ENCODE data around the gene UMODL1. TPM values are rescaled to one million over a fixed set of nuclear protein-coding genes. Genes with fewer than 3 reads are reported as not detected.

UMODL1 gene
- total RNA-seq, 2 experiments from 2014 or later: 0.10 to 0.21 TPM

DNA sequence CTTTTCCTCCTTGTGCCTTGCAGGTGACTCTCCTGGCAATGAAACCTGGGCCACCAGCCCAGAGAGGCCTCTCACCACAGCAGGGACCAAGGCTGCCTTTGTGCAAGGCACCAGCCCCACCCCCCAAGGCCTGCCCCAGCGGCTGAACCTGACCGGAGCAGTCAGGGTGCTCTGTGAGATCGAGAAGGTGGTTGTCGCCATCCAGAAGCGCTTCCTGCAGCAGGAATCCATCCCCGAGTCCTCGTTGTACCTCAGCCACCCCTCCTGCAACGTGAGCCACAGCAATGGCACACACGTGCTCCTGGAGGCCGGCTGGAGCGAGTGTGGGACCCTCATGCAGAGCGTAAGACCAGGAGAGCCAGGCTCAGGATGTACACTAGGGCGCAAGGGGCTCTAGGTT, 51.7 kb downstream of the UMODL1 start:
- H3K9me3 Mint-ChIP-seq: no peaks in the 10 kb centered on the region
- H3K36me3 Mint-ChIP-seq (ENCODE audit: low read depth): no peaks in the 10 kb centered on the region
- peaks cover 43% of the 10 kb centered on the region for H3K27me3 Mint-ChIP-seq
- no peak overlapping the region for H3K4me3 Mint-ChIP-seq
- ChIA-PET POLR2A (no interaction called here), CTCF (no interaction called here)
- H3K27ac Mint-ChIP-seq: no peak overlapping the region
- peaks cover 46% of the 10 kb centered on the region for H3K4me1 Mint-ChIP-seq
- DNase-seq: no peak

DNA sequence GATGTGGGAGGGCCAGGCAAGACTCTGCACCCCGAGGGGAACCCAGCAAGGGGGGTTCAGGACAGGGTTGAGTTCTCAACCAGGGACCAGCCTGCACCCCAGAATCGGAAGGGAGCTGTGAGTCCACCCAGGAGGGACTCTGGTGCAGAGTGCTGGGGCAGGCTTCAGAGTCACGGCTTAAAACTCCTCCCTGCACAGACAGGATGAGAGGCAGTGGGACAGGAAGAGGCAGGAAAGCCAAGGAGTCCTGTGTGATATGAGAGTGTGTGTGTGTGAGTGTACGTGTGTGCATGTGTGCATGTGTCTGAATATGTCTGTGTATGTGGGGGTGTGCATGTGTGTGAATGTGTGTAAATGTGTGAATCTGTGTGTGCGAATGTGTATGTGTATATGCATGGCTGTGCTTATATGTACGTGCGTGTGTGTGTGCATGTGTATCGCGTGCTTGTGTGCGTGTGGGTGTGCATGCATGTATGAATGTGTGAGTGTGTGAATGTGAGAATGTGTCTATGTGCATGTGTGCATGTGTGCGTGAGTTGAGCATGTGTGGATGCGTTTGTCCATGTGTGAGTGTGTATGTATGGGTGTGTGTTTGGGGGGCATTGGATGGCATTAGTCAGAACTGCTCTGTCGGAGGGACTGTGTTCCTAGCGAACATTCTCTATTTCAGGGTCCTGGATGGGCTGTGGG, 52.2 kb downstream of the UMODL1 start:
- no peak overlapping the region for H3K27ac Mint-ChIP-seq
- ChIA-PET CTCF (no interaction called here), POLR2A (no interaction called here)
- no peak for DNase-seq
- H3K9me3 Mint-ChIP-seq: no peaks in the 10 kb centered on the region
- no peak overlapping the region for H3K4me3 Mint-ChIP-seq
- peaks cover 40% of the 10 kb centered on the region for H3K4me1 Mint-ChIP-seq
- H3K36me3 Mint-ChIP-seq (ENCODE audit: low read depth): no peaks in the 10 kb centered on the region
- H3K27me3 Mint-ChIP-seq: peaks cover 38% of the 10 kb centered on the region

DNA sequence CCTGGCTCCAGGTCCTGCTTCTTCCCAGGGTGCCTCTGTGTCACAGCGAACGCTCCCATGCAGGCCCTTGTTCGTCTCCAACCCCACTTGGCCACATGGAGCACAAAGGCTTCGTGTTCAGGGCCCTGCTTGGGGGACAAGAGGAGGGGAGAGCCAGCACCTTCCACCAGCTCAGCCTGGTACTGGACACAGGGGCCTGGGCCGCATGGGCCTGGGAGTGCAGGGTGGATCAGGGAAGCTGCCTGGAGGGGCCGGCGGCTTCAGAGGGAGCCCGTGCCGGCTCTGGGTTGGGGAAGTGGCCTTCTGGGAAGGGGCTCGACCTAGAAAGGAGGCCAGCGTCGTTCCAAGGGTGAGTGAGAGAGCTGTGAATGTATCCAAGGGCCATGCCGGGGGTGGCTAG, 53.0 kb downstream of the UMODL1 start:
- peaks cover 37% of the 10 kb centered on the region for H3K4me1 Mint-ChIP-seq
- DNase-seq: no peak
- H3K36me3 Mint-ChIP-seq (ENCODE audit: low read depth): no peaks in the 10 kb centered on the region
- no peak overlapping the region for H3K27ac Mint-ChIP-seq
- H3K27me3 Mint-ChIP-seq: peaks cover 34% of the 10 kb centered on the region
- CTCF ChIA-PET: no interaction called here
- POLR2A ChIA-PET: no interaction called here
- H3K9me3 Mint-ChIP-seq: no peaks in the 10 kb centered on the region
- H3K4me3 Mint-ChIP-seq: no peak overlapping the region

DNA sequence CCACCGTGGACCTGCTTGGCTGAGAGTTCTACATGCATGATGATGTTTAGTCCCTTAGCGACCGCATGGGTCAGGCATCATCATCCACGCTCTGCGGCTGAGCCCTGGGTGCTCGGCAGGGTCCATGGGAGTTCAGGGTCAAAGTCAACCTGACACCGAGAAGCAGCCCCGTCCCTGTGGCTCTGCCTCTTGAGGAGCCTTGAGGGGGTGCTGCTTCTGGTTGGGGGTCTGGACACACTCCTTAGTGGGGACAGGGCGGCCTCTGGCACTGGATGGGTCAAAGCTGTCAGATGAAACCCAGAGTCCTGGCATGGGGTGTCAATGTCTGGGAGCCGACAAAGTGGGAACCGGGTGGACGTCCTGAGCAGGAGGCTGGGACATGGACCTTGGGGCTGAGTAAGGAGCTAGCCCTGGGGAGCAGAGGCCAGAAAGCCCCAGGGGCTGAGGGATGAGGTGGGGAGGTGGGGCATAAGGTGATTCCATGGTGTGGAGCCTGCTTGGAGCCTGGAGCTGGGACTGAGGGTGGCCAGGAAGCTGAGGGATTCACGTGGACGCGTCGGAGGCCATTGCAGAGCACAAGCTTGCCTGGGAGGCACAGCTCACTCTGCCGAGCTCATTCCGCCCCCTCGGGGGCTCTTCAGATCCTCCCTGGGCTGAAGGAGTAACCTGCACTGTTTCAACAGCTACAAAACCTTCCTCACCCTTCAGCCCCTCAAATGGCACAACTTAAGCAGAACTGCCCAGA, 53.9 kb downstream of the UMODL1 start:
- Mint-ChIP-seq H3K9me3 (no peaks in the 10 kb centered on the region), H3K27ac (no peak overlapping the region), H3K4me3 (no peak overlapping the region), H3K27me3 (peaks cover 26% of the 10 kb centered on the region), H3K36me3 (ENCODE audit: low read depth) (no peaks in the 10 kb centered on the region), H3K4me1 (peaks cover 39% of the 10 kb centered on the region)
- CTCF ChIA-PET: interaction anchor here (0.8 to 1.2 kb wide), 2 partner anchors 66 to 308 kb away, joined by 3 read pairs; no protein-coding TSS in a partner anchor
- POLR2A ChIA-PET: no interaction called here
- no peak for DNase-seq

DNA sequence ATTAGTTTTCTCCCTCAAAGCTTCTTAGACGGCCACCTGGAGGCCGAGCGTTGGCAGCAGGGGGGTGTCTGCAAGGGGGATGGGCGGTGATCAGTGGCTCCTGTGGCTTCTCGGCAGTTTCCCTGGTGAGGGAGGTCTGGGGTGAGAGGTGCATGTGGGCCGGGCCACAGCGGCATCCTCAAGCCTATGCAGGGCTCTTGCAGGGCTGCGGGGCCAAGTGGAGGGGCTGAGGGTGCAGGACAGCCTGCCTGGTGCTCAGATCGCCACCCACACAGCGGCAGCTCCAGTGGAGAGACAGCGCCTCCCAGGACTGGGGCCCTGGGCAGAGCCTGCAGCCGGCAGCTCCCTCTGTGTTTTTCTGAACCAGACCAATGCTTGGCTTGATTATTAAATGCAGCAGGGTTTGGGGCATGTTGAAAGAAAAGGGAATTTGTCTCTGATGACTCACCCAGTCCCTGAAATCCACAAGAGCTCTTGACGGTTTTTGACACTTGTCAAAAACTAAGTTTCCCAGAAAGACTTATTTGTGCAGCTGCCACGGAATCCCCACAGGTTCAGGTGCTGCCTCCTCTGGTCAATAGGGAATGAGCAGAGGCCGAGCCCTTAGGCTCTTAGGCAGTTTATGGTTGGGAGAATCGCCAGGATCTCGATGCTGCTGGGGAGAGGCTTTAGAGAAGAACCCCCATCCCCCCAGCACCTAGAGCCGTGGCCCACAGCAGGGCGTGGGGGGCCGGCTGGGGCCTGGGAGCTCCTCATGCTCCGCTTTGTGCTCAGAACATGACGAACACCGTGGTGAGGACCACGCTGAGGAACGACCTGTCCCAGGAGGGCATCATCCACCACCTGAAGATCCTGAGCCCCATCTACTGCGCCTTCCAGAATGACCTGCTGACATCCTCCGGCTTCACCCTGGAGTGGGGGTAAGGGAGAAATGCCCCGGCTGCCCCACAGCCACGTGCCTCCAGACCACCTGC, 54.7 kb downstream of the UMODL1 start:
- H3K27ac Mint-ChIP-seq: no peak overlapping the region
- no peaks in the 10 kb centered on the region for H3K36me3 Mint-ChIP-seq (ENCODE audit: low read depth)
- POLR2A ChIA-PET: no interaction called here
- no peaks in the 10 kb centered on the region for H3K9me3 Mint-ChIP-seq
- H3K27me3 Mint-ChIP-seq: peaks cover 18% of the 10 kb centered on the region
- DNase-seq: no peak
- no peak overlapping the region for H3K4me3 Mint-ChIP-seq
- H3K4me1 Mint-ChIP-seq: peaks cover 35% of the 10 kb centered on the region
- CTCF ChIA-PET: interaction anchor here (0.8 to 1.5 kb wide), 3 partner anchors 9 to 309 kb away, joined by 3 to 4 read pairs (median 3); no protein-coding TSS in a partner anchor

DNA sequence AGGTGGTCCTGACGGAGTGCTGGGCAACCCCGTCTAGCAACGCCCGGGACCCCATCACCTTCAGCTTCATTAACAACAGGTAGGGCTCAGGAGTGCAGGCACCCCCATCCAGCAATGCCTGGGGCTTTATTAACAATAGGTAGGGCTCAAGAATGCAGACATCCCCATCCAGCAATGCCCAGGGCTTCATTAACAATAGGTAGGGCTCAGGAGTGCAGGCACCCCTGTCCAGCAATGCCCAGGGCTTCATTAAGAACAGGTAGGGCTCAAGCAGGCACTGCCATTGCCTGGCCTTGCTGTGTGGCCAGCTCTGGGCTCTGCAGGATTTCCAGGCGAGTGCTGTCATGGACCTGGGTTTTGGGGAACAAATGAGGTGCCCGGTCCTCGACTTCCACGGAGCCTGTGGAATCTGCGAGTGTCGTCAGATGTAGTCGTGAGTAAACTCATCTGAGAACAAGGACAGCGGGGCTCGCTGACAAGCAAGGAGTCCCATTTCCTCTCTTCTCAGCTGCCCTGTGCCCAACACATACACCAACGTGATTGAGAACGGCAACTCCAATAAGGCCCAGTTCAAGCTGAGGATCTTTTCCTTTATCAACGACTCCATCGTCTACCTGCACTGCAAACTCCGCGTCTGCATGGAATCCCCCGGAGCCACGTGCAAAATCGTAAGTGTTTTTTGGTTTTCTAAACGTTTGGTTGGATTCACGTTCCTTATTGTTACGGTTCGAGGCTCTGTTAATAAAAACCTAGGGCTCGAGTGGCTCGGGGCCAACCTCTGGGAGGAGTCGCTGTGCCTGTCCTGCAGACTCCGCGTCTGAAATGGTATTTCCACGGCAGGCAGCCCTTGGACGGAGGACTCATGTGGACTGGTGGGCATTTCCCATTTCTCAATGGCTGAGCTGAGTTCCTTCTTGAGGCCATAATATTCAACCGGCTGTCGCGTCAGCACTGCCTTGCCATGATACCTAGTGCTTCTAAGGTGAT, 56.3 kb downstream of the UMODL1 start:
- Mint-ChIP-seq H3K27ac (no peak overlapping the region), H3K27me3 (peaks cover 12% of the 10 kb centered on the region), H3K4me1 (peaks cover 25% of the 10 kb centered on the region), H3K36me3 (ENCODE audit: low read depth) (no peaks in the 10 kb centered on the region), H3K9me3 (no peaks in the 10 kb centered on the region), H3K4me3 (no peak overlapping the region)
- CTCF ChIA-PET: interaction anchor here (1.5 kb wide), 1 partner anchor 11 kb away, joined by 4 read pairs; no protein-coding TSS in a partner anchor
- DNase-seq: no peak
- POLR2A ChIA-PET: no interaction called here

DNA sequence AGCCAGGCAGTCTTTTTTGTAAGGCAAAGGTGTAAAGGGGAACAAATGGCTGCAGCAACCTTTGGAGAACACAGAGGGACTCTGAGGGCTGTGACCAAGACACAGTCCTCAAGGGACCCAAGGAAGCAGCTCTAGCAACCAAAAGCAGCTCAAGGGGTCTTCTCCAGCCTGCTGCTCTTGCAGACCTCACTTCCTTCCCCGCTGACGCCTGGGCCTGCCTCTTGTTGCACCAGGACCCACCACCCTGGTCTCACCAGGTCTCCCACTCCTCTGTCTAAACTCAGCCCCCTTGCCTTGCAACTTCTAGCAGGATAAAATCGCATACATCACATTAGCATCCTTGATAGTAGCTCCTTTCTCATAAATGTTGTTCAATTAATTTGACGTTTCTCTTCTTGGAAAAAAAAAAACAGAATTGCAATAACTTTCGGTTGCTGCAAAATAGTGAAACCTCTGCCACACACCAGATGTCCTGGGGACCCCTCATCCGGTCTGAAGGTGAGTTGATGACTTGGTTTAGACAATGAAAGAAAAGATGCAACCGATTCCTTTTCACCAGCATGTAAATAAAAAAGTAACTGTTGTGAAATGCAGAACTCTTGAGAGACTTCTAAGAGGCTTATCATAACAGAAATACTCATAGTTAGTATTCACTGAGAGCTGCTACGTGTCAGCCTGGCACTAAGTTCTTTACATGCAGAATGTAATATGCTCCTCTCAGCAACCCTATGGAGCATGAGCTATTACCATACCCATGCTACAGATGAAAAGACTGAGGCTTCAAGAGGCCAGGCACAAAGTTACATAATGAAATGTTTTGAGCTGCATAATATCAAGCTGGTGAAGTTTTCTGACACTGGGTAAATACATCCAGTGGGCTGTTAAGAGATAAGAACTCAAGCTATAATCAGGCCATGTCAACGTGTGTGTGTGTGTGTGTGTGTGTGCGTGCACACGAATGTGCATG, 58.5 kb downstream of the UMODL1 start:
- Mint-ChIP-seq H3K4me3 (no peak overlapping the region), H3K27me3 (peaks cover 8% of the 10 kb centered on the region), H3K36me3 (ENCODE audit: low read depth) (no peaks in the 10 kb centered on the region), H3K27ac (peak overlapping the region; percentile 57), H3K9me3 (no peaks in the 10 kb centered on the region), H3K4me1 (peaks cover 15% of the 10 kb centered on the region)
- CTCF ChIA-PET: interaction anchor here (0.6 to 2.0 kb wide), 5 partner anchors 9 to 43 kb away, joined by 3 to 7 read pairs (median 4); no protein-coding TSS in a partner anchor
- no peak for DNase-seq
- POLR2A ChIA-PET: interaction anchor here (0.6 kb wide), 1 partner anchor 25 kb away, joined by 4 read pairs; no protein-coding TSS in a partner anchor

DNA sequence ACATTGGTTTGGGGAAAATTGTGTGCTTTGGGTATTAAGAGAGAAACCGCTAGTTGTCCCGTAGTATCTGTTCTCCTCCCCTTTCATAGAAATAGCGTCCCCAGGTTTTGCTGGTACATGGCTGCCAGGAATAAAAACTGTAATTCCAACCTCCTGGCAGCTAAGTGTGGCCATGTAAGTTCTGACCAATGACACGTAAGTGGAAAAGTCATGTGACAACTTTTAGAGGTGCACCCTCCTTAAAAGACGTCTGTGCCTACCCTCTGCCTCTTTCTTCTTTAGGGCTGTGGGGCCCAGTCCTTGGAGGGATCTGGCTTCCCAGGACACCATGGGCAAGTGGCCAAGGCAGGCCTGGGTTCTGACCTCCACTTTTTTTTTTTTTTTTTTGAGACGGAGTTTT, 59.3 kb downstream of the UMODL1 start:
- peaks cover 13% of the 10 kb centered on the region for H3K4me1 Mint-ChIP-seq
- H3K4me3 Mint-ChIP-seq: no peak overlapping the region
- H3K27me3 Mint-ChIP-seq: peaks cover 6% of the 10 kb centered on the region
- ChIA-PET CTCF (interaction anchor here (0.6 to 2.0 kb wide), 5 partner anchors 9 to 331 kb away, joined by 3 to 7 read pairs (median 4); no protein-coding TSS in a partner anchor), POLR2A (no interaction called here)
- no peak overlapping the region for H3K27ac Mint-ChIP-seq
- H3K36me3 Mint-ChIP-seq (ENCODE audit: low read depth): no peaks in the 10 kb centered on the region
- no peak for DNase-seq
- H3K9me3 Mint-ChIP-seq: no peaks in the 10 kb centered on the region

DNA sequence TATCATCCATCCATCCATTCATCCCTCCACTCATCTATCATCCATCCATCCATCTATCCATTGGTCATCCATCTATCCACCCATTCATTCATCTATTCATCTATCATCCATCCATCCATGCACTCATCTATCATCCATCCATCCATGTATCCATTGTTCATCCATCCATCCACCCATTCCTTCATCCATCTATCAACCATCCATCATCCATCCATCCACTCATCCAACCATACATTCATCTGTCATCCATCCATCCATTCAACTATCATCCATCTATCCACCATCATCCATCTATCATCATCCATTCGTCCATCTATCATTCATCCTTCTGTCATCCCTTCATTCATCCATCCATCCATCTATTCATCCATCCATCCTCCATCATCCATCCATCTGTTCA, 61.1 kb downstream of the UMODL1 start:
- Mint-ChIP-seq H3K36me3 (ENCODE audit: low read depth) (no peaks in the 10 kb centered on the region), H3K4me3 (no peak overlapping the region)
- POLR2A ChIA-PET: no interaction called here

DNA sequence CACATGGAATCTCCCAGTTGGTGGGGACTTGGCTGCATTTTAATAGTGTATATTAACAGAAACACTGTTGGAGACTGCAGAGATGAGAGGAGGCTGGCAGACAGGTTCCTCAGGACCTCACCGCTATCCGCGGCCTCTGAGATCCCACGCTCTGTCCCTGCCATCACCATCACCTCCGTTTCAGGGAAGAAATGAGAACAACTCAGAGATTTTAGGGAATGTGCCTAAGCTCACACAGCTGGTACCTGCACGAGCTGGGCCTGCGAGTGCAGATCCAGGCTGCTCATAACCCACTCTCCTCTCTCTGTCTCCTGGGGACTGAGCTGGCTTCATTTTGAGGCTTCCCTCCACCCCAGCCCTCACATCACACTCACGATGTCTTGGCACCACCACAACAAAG, 62.0 kb downstream of the UMODL1 start:
- Mint-ChIP-seq H3K27ac (no peak overlapping the region), H3K4me1 (peaks cover 12% of the 10 kb centered on the region), H3K36me3 (ENCODE audit: low read depth) (no peaks in the 10 kb centered on the region), H3K27me3 (peaks cover 3% of the 10 kb centered on the region), H3K4me3 (no peak overlapping the region), H3K9me3 (no peaks in the 10 kb centered on the region)
- POLR2A ChIA-PET: no interaction called here
- CTCF ChIA-PET: no interaction called here
- no peak for DNase-seq

More for the DNA sequence above, 61.1 kb downstream of the UMODL1 start:
- H3K4me1 Mint-ChIP-seq: peaks cover 12% of the 10 kb centered on the region
- no peaks in the 10 kb centered on the region for H3K9me3 Mint-ChIP-seq
- peaks cover 3% of the 10 kb centered on the region for H3K27me3 Mint-ChIP-seq
- no peak for DNase-seq
- H3K27ac Mint-ChIP-seq: no peak overlapping the region
- CTCF ChIA-PET: interaction anchor here (1.1 kb wide), 1 partner anchor 32 kb away, joined by 3 read pairs; no protein-coding TSS in a partner anchor

DNA sequence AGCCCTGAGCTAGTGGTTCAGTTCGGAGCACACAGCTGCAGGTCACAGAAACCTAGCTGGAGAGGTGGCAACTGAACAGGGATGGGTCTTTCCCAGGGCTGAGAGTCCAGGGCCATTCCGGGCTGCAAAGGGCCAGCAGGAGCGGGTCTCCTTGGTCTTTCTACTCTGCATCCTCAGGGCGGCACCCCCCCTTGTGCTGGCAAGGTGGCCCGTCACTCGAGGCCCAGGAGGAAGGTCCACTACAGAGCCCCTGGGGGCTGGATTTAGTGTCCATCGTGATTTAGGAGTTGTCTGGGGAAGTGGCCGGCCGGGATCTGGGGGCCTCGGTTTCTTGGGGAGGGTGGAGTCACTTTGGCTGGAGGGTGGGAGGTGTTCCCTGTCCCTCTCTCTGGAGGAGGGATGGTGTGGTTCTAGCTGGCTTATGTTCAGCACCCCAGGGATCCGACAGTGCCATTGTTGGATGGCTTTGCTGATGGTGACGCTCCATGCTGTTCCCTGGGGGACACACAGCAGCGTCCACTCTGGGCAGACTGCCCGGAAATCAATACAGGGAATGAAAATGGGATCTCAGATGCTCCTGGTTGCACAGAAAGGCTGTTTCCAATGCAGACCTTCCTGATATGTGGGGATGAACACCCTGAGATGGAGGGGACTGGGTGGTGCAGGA, 64.4 kb downstream of the UMODL1 start:
- Mint-ChIP-seq H3K27me3 (no peaks in the 10 kb centered on the region), H3K4me3 (no peak overlapping the region), H3K27ac (no peak overlapping the region), H3K4me1 (no peaks in the 10 kb centered on the region), H3K9me3 (no peaks in the 10 kb centered on the region), H3K36me3 (ENCODE audit: low read depth) (no peaks in the 10 kb centered on the region)
- no peak for DNase-seq
- POLR2A ChIA-PET: no interaction called here
- CTCF ChIA-PET: no interaction called here

All from activated CD4-positive, alpha-beta T cell treated with anti-CD3 and anti-CD28 coated beads, Interleukin-2, amount 10 ng/mL, durations not matched to agents 7 days and 5 days (primary cell).